ENCODE results near the gene SLC30A4. TPM values are rescaled to one million over a fixed set of nuclear protein-coding genes. Genes with fewer than 3 reads are reported as not detected.

Gene SLC30A4
- total RNA-seq, 2 experiments from 2014 or later = 2.1 to 2.3 TPM

Other genes with a start within 250 kb of the SLC30A4 start
- 1 to 10 TPM; 1.5 to 1.6 TPM for gene GATM, start 144.2 kb downstream of the SLC30A4 start, total RNA-seq
- 10 to 100 TPM; 32.9 to 35.2 TPM for gene BLOC1S6, start 64.6 kb upstream of the SLC30A4 start, total RNA-seq
- 10 to 100 TPM; 75.8 to 79.6 TPM for gene SQOR, start 112.3 kb upstream of the SLC30A4 start, total RNA-seq